K562 (cell line): ENCODE results near the gene SUPT5H. TPM values are rescaled to one million over a fixed set of nuclear protein-coding genes. Genes with fewer than 3 reads are reported as not detected.

Experiments used
- CCNT2 ChIP-seq: IDR thresholded peaks from 2 replicates; pipeline ENCODE4 v1.6.1; 2011; ENCODE audit warnings: borderline replicate concordance, low read depth, mild to moderate bottlenecking, moderate library complexity, mixed read lengths, low read length; ENCODE audit not compliant: insufficient read length; ENCODE audit errors: extremely low read depth
- DEAF1 ChIP-seq: fragments of 450-650 bp; formaldehyde crosslinking; IDR thresholded peaks from 2 replicates; pipeline ENCODE4 v1.4.0; 2020; ENCODE audit warnings: mild to moderate bottlenecking, moderate library complexity
- E4F1 ChIP-seq: fragments of 250-450 bp; sonication (Bioruptor Pico); IDR thresholded peaks from 2 replicates; pipeline ENCODE4 v1.5.0; 2021; ENCODE audit warnings: mild to moderate bottlenecking, borderline replicate concordance
- ELF4 ChIP-seq: fragments of 450-650 bp; formaldehyde crosslinking; IDR thresholded peaks from 2 replicates; pipeline ENCODE4 v1.4.0; 2022; ENCODE audit warnings: missing genetic modification characterization
- GATAD2B ChIP-seq: fragments of 450-650 bp; IDR thresholded peaks from 2 replicates; pipeline ENCODE4 v1.6.1; 2017; ENCODE audit warnings: mild to moderate bottlenecking, borderline replicate concordance
- MCM5 ChIP-seq: fragments of 450-650 bp; IDR thresholded peaks from 2 replicates; pipeline ENCODE4 v1.6.1; 2016; ENCODE audit warnings: low read depth
- NFE2 ChIP-seq: IDR thresholded peaks from 2 replicates; pipeline ENCODE4 v1.6.1; 2014; ENCODE audit warnings: antibody characterized with exemption, low read depth
- NR1H2 ChIP-seq: sonication (generic); formaldehyde crosslinking; IDR thresholded peaks from 2 replicates; pipeline ENCODE4 v1.4.0; 2020; ENCODE audit warnings: mild to moderate bottlenecking, missing genetic modification reagents
- ZKSCAN3 ChIP-seq: fragments of 250-450 bp; sonication (Bioruptor Pico); IDR thresholded peaks from 2 replicates; pipeline ENCODE4 v1.4.0; 2020
- ZNF407 ChIP-seq: fragments of 450-650 bp; IDR thresholded peaks from 2 replicates; pipeline ENCODE4 v1.6.1; 2016; ENCODE audit warnings: low read depth
- ZNF511 ChIP-seq: sonication (generic); formaldehyde crosslinking; IDR thresholded peaks from 2 replicates; pipeline ENCODE4 v1.8.0; 2022; ENCODE audit warnings: mild to moderate bottlenecking, missing genetic modification reagents
- ZNF778 ChIP-seq: fragments of 450-650 bp; formaldehyde crosslinking; IDR thresholded peaks from 2 replicates; pipeline ENCODE4 v1.4.0; 2020; ENCODE audit warnings: mild to moderate bottlenecking, moderate library complexity
- polyA plus RNA-seq, 8 experiments: library from polyadenylated mRNA; depleted of rRNA in 4 of 8; stranded (reverse) in 5 of 8; unstranded in 3 of 8; fragments of >200 nt; fragmentation: Nextera tagmentation in 2 of 8; fragmentation: Illumina TruSeq in 1 of 8; extraction: Ambion mirVana in 2 of 8; extraction: Trizol in 1 of 8; gene quantifications; 2 replicates each; pipeline versions ENCODE4 v1.2.1 to v1.2.3, GENCODE V29; 2011 to 2014; ENCODE audit warnings: inconsistent platforms in 1 of 8, missing spikeins in 1 of 8
- total RNA-seq, 7 experiments: library from RNA; depleted of rRNA in 6 of 7; stranded (reverse); fragments of >200 nt in 6 of 7; fragmentation: Illumina TruSeq in 2 of 7; extraction: Trizol in 2 of 7; gene quantifications; 2 replicates each; pipeline versions ENCODE4 v1.2.1 to v1.2.3, GENCODE V29; 2011 to 2021; ENCODE audit warnings: low replicate concordance in 1 of 7

The SUPT5H gene
- total and polyA plus RNA-seq, 9 of the 15 experiments (the other 6 are each of a cell fraction or from before 2014, with no cell fraction given): 13.3 to 85.9 (median 35.9) TPM

- TF ChIP-seq ZNF407 (no peak; the same call in 1 of the 2 replicates), ELF4 (CRISPR knock-in tag) (peak; percentile 70; the same call in 1 of the 2 replicates), CCNT2 (no peak), NFE2 (no peak), ZKSCAN3 (CRISPR knock-in tag) (no peak), E4F1 (CRISPR knock-in tag) (0 out of 2 replicates have a peak, but pooled peaks have one; percentile 41), MCM5 (no peak; the same call in 1 of the 2 replicates), ZNF778 (CRISPR knock-in tag) (no peak), ZNF511 (CRISPR knock-in tag) (peak; percentile 69), GATAD2B (no peak), DEAF1 (no peak), NR1H2 (CRISPR knock-in tag) (no peak)
Measured at GRCh38 chr19:39445196-39446111, at the start of gene SUPT5H (continued).
